Measurements from ENCODE around the gene VPS4A. TPM values are rescaled to one million over a fixed set of nuclear protein-coding genes. Genes with fewer than 3 reads are reported as not detected.
"Not testable (repeated sequence)": the region's sequence is repeated elsewhere in the genome, so short reads cannot be mapped to it uniquely, and the experiment has no call there.

The VPS4A gene
- total RNA-seq, 1 donor from 2014 or later = 37.7 TPM

DNA sequence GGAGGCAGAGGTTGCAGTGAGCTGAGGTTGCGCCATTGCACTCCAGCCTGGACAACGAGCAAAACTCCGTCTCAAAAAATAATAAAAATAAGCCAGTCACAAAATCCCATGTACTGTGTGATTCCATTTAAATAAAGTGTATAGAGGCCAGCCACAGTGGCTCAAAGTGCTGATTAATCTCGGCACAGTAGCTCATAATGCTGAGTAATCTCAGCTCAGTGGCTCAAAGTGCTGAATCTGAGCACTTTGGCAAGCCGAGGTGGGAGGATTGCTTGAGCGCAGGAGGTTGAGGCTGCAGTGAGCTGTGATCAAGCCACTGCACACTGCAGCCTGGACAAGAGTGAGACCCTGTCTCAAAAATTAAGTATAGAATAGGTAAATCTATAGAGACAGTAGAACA, 35.5 kb downstream of the VPS4A start:
- intact Hi-C loops (cut with micrococcal nuclease) = no loop called here
- Mint-ChIP-seq H3K4me3 (no peak overlapping the region), H3K9me3 (no peaks in the 10 kb centered on the region), H3K4me1 (peaks cover 5% of the 10 kb centered on the region), H3K27ac (peak overlapping the region; percentile 20), H3K27me3 (no peaks in the 10 kb centered on the region), H3K36me3 (ENCODE audit: low read depth) (peaks cover 51% of the 10 kb centered on the region)
- no peak for DNase-seq

- intact Hi-C loops (cut with micrococcal nuclease) = no loop called here
- Mint-ChIP-seq H3K9me3 (no peaks in the 10 kb centered on the region), H3K27me3 (no peaks in the 10 kb centered on the region), H3K4me3 (no peak overlapping the region), H3K4me1 (no peaks in the 10 kb centered on the region), H3K27ac (no peak overlapping the region), H3K36me3 (ENCODE audit: low read depth) (peaks cover 46% of the 10 kb centered on the region)
- no peak for DNase-seq
These were observed 37.1 kb downstream of the VPS4A start for GRCh38 chr16:69348222-69348621.

GRCh38 chr16:69349536-69349935, 38.4 kb downstream of the VPS4A start:
- no peaks in the 10 kb centered on the region for H3K9me3 Mint-ChIP-seq
- no peaks in the 10 kb centered on the region for H3K4me1 Mint-ChIP-seq
- no peak for DNase-seq
- H3K27ac Mint-ChIP-seq = no peak overlapping the region
- peaks cover 38% of the 10 kb centered on the region for H3K36me3 Mint-ChIP-seq (ENCODE audit: low read depth)
- no peak overlapping the region for H3K4me3 Mint-ChIP-seq
- intact Hi-C loops (cut with micrococcal nuclease) = no loop called here
- no peaks in the 10 kb centered on the region for H3K27me3 Mint-ChIP-seq

DNA sequence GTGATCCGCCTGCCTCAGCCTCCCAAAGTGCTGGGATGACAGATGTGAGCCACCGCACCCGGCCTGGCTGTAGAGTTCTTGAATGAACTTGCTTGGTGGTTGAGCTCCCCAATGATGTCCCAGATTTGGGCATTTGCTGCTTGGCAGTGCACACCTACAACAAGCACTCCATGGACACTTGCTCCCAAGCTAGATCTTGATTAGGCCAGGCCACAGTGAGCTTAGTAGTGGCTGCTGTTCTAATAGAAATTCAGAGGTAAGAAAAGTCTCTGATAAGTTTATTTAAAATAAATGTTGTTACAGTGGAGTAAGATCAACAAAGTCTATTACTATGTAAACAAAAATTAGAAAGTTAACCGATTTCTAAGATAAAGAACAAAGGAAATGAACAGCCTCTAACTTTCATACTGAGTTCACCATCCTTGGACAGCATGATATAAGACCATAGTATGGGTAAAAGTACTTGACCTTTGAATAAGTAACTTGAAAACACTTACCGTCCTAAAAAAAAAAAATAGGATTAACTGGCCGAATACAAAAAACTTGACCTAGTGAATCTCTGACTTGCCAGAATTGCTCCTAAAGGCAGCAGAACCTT, 39.5 kb downstream of the VPS4A start:
- Mint-ChIP-seq H3K4me1 (peaks cover 2% of the 10 kb centered on the region), H3K9me3 (no peaks in the 10 kb centered on the region), H3K4me3 (no peak overlapping the region), H3K36me3 (ENCODE audit: low read depth) (peaks cover 38% of the 10 kb centered on the region), H3K27me3 (no peaks in the 10 kb centered on the region), H3K27ac (no peak overlapping the region)
- intact Hi-C loops (cut with micrococcal nuclease) = no loop called here
- DNase-seq = no peak

GRCh38 chr16:69351309-69352027, 40.3 kb downstream of the VPS4A start, which contains the start of gene TMED6:
Gene TMED6 (minus strand): TSS chr16:69351786. CDS start chr16:69351753, 33 bp downstream.
- Mint-ChIP-seq H3K4me1 (peaks cover 2% of the 10 kb centered on the region), H3K27me3 (no peaks in the 10 kb centered on the region), H3K4me3 (no peak within 1 kb of the TSS), H3K36me3 (ENCODE audit: low read depth) (peaks cover 42% of the 10 kb centered on the region), H3K9me3 (no peaks in the 10 kb centered on the region), H3K27ac (no peak within 1 kb of the TSS)
- intact Hi-C loops (cut with micrococcal nuclease) = no loop called here
- no peak for DNase-seq

DNA sequence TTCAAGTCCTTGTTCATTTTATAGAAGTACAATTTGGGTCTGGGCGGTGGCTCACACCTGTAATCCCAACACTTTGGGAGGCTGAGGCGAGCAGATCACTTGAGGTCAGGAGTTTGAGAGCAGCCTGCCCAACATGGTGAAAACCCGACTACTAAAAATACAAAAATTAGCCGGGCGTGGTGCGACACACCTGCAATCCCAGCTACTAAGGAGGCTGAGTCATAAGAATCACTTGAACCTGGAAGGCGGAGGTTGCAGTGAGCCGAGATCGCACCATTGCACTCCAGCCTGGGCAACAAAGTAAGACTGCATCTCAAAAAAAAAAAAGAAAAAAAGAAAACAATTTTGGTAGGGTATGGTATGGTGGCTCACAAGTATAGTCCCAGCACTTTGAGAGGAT, 48.9 kb downstream of the VPS4A start:
- H3K4me1 Mint-ChIP-seq; H3K4me3 Mint-ChIP-seq; DNase-seq; intact Hi-C loops (cut with micrococcal nuclease); H3K27ac Mint-ChIP-seq; H3K27me3 Mint-ChIP-seq; H3K9me3 Mint-ChIP-seq: not testable (repeated sequence)
- peaks cover 43% of the 10 kb centered on the region for H3K36me3 Mint-ChIP-seq (ENCODE audit: low read depth)

DNA sequence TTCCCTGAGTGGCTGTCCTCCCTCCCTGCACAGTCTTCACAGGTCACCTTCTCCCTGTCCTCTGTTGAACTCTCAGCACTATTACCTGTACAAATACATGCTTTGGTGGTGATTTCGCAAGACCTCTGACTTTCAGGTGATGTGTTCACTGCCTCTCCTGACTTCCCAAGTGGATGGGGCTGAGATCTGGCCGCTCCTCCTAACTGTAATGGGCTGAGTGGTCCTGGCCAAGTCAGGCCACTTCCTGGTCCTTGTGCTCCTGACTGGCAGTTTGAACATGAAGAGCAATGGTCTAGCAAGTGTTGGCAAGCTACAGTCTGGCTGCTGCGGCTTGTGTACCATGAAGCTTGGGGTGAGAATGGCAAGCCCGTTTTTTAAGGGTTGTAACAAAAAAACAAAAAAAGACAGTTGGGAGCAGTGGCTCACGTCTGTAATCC, 52.1 kb downstream of the VPS4A start:
- intact Hi-C loops (cut with micrococcal nuclease) = no loop called here
- H3K4me3 Mint-ChIP-seq = no peak overlapping the region
- H3K27ac Mint-ChIP-seq = no peak overlapping the region
- no peaks in the 10 kb centered on the region for H3K27me3 Mint-ChIP-seq
- no peaks in the 10 kb centered on the region for H3K9me3 Mint-ChIP-seq
- DNase-seq = no peak
- H3K36me3 Mint-ChIP-seq (ENCODE audit: low read depth) = peaks cover 57% of the 10 kb centered on the region
- peaks cover 17% of the 10 kb centered on the region for H3K4me1 Mint-ChIP-seq

- no peak overlapping the region for H3K27ac Mint-ChIP-seq
- intact Hi-C loops (cut with micrococcal nuclease) = no loop called here
- peaks cover 17% of the 10 kb centered on the region for H3K4me1 Mint-ChIP-seq
- no peaks in the 10 kb centered on the region for H3K9me3 Mint-ChIP-seq
- H3K27me3 Mint-ChIP-seq = no peaks in the 10 kb centered on the region
- DNase-seq = no peak
- no peak overlapping the region for H3K4me3 Mint-ChIP-seq
- H3K36me3 Mint-ChIP-seq (ENCODE audit: low read depth) = peaks cover 61% of the 10 kb centered on the region
These were observed 52.9 kb downstream of the VPS4A start for GRCh38 chr16:69364088-69364487.

GRCh38 chr16:69365901-69366300, 54.8 kb downstream of the VPS4A start:
- Mint-ChIP-seq H3K27me3 (no peaks in the 10 kb centered on the region), H3K4me3 (no peak overlapping the region), H3K4me1 (peaks cover 19% of the 10 kb centered on the region), H3K27ac (peak overlapping the region; percentile 79), H3K9me3 (no peaks in the 10 kb centered on the region), H3K36me3 (ENCODE audit: low read depth) (peaks cover 71% of the 10 kb centered on the region)
- no peak for DNase-seq
- intact Hi-C loops (cut with micrococcal nuclease) = no loop called here

DNA sequence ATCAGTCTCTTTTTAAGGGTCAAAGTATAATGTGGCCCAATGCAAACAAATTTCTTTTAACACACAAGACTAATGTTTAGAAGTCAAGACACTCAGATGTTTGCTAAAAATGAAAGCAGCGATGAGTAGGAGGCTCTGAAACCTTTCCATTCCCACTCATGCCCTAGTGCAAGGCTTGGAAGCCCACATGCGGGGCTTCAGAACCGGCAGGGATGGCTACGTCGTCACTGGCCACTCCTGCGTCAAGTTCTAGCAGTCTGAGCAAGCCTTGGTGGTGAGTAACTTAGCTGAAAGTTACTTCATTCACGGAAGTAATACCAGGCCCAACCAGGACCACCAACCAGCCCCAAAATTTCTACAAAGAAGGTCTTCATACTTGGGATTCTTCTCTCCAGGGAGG, 55.3 kb downstream of the VPS4A start:
- Mint-ChIP-seq H3K4me3 (no peak overlapping the region), H3K27ac (no peak overlapping the region), H3K4me1 (peaks cover 19% of the 10 kb centered on the region)

DNA sequence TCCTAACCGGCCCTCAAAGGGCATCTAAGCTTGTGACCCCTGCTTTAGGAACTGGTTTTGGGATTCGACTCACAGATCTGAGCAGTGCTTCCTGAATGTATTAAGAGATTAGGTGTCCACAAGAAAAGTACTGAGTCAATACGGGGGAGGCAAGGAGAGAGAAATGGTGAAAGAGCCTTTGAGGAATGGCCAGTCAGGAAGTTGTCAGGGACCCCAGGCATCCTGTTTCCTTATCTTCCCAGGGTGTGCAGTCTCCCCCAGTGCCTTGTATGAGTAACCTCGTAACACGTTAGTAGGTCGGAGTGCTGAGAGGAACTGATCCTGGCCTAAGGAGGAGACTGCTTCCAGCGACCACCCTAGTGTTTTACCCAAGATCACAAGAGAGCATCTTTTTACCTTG, 56.8 kb downstream of the VPS4A start:
- no peaks in the 10 kb centered on the region for H3K27me3 Mint-ChIP-seq
- no peak overlapping the region for H3K4me3 Mint-ChIP-seq
- no peak overlapping the region for H3K27ac Mint-ChIP-seq
- H3K9me3 Mint-ChIP-seq = no peaks in the 10 kb centered on the region
- peaks cover 68% of the 10 kb centered on the region for H3K36me3 Mint-ChIP-seq (ENCODE audit: low read depth)
- peaks cover 16% of the 10 kb centered on the region for H3K4me1 Mint-ChIP-seq
- intact Hi-C loops (cut with micrococcal nuclease) = no loop called here
- no peak for DNase-seq

More for the DNA sequence above, 55.3 kb downstream of the VPS4A start:
- Mint-ChIP-seq H3K36me3 (ENCODE audit: low read depth) (peaks cover 68% of the 10 kb centered on the region), H3K27me3 (no peaks in the 10 kb centered on the region), H3K9me3 (no peaks in the 10 kb centered on the region)
- DNase-seq = no peak
- intact Hi-C loops (cut with micrococcal nuclease) = no loop called here

DNA sequence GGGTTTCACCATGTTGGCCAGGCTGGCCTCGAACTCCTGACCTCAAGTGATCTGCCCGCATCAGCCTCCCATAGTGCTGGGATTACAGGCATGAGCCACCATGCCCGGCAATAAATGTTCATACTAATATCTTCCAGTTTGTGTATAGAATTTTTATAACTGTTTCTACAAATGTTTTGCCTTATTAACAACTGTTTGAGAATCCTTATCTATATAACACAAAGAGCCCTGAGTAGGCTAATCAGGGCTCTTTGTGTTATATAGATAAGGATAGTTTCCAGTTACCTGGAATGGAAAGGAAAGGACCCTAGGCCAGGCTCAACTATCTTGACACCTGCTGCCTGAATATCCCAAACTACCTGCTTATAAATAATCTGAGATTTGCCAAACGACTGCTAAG, 57.7 kb downstream of the VPS4A start:
- H3K4me1 Mint-ChIP-seq = peaks cover 18% of the 10 kb centered on the region
- DNase-seq = no peak
- H3K9me3 Mint-ChIP-seq = no peaks in the 10 kb centered on the region
- peaks cover 71% of the 10 kb centered on the region for H3K36me3 Mint-ChIP-seq (ENCODE audit: low read depth)
- no peak overlapping the region for H3K4me3 Mint-ChIP-seq
- intact Hi-C loops (cut with micrococcal nuclease) = no loop called here
- H3K27me3 Mint-ChIP-seq = no peaks in the 10 kb centered on the region
- H3K27ac Mint-ChIP-seq = no peak overlapping the region

DNA sequence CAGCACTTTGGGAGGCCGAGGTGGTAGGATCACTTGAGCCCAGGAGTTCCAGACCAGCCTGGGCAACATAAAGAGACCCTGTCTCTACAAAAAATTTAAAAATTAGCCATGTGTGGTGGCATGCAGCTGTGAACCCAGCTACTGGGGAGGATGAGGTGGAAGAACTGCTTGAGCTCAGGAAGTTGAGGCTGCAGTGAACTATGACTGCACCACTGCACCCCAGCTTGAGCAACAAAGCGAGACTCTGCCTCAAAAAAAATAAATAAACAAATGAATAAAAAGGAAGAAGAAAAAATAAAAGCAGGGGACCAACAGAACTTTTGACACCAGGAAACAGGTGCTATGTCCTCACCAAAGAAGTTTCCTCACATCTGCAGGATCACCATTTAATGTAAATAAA, 60.4 kb downstream of the VPS4A start:
- H3K4me1 Mint-ChIP-seq = peaks cover 12% of the 10 kb centered on the region
- DNase-seq = no peak
- H3K9me3 Mint-ChIP-seq = no peaks in the 10 kb centered on the region
- H3K27ac Mint-ChIP-seq = no peak overlapping the region
- H3K4me3 Mint-ChIP-seq = no peak overlapping the region
- intact Hi-C loops (cut with micrococcal nuclease) = no loop called here
- H3K27me3 Mint-ChIP-seq = no peaks in the 10 kb centered on the region
- peaks cover 62% of the 10 kb centered on the region for H3K36me3 Mint-ChIP-seq (ENCODE audit: low read depth)

GRCh38 chr16:69373019-69373418, 61.9 kb downstream of the VPS4A start:
- Mint-ChIP-seq H3K27me3 (no peaks in the 10 kb centered on the region), H3K4me1 (peaks cover 8% of the 10 kb centered on the region), H3K9me3 (no peaks in the 10 kb centered on the region), H3K36me3 (ENCODE audit: low read depth) (peaks cover 56% of the 10 kb centered on the region), H3K4me3 (no peak overlapping the region), H3K27ac (peak overlapping the region; percentile 24)
- no peak for DNase-seq
- intact Hi-C loops (cut with micrococcal nuclease) = no loop called here
